Panc1 (cell line): ENCODE results near the gene NDUFAF3. TPM values are rescaled to one million over a fixed set of nuclear protein-coding genes. Genes with fewer than 3 reads are reported as not detected.

Source experiments
- ATAC-seq: fragments of 200-7000 bp; cut with Tn5 transposase; 2 replicates; pipeline ENCODE4 v1.9.1; 2020; ENCODE audit warnings: mild to moderate bottlenecking, moderate library complexity
- BruUV-seq: library from RNA; stranded (reverse); fragments of 400-500 nt; replicated peaks from 2 replicates; lab custom pipeline; 2021; lab: Mats Ljungman, UMichigan
- CTCF ChIA-PET: fragments of 300-600 bp; sonication (Branson Sonifier 250); formaldehyde crosslinking; loops from one replicate; lab custom pipeline; 2022; ENCODE audit warnings: antibody characterized with exemption; lab: Charles Lee
- POLR2A ChIA-PET: fragments of 300-600 bp; sonication (Branson Sonifier 250); formaldehyde crosslinking; loops from one replicate; lab custom pipeline; 2022; ENCODE audit warnings: antibody characterized with exemption; lab: Charles Lee
- DNase-seq: peaks from one replicate; pipeline ENCODE4 v3.0.0-alpha.2; 2010; ENCODE audit warnings: low read depth, low spot score
- H3K27ac ChIP-seq: 2 replicates; pipeline ENCODE4 v1.5.1; 2011; ENCODE audit warnings: mild to moderate bottlenecking, low read length, inconsistent platforms
- H3K27me3 ChIP-seq: fragments of 200-500 bp; sonication (Bioruptor generic); 2 replicates; pipeline ENCODE4 v1.6.0; 2014; ENCODE audit warnings: low read length, inconsistent platforms; ENCODE audit not compliant: control insufficient read depth, insufficient read depth
- H3K36me3 ChIP-seq: fragments of 200-500 bp; sonication (Bioruptor generic); 2 replicates; pipeline ENCODE4 v1.5.1; 2014; ENCODE audit warnings: inconsistent platforms, mild to moderate bottlenecking, low read length, moderate library complexity; ENCODE audit not compliant: control insufficient read depth, insufficient read depth
- H3K4me1 ChIP-seq: 2 replicates; pipeline ENCODE4 v1.5.1; 2011; ENCODE audit warnings: inconsistent platforms, mild to moderate bottlenecking, low read length, moderate library complexity; ENCODE audit not compliant: control insufficient read depth, insufficient read depth
- H3K4me3 ChIP-seq, 2 experiments: 2 replicates each; pipeline ENCODE4 v1.5.1; 2011 to 2012; ENCODE audit warnings: low read depth in 2 of 2, low read length in 2 of 2, mild to moderate bottlenecking in 2 of 2, inconsistent platforms in 1 of 2, moderate library complexity in 1 of 2
- H3K9me3 ChIP-seq: fragments of 200-500 bp; sonication (Bioruptor generic); 2 replicates; pipeline ENCODE4 v1.5.1; 2014; ENCODE audit warnings: low read depth, mild to moderate bottlenecking, inconsistent platforms, low read length, moderate library complexity; ENCODE audit not compliant: control insufficient read depth, insufficient read depth
- POLR2AphosphoS5 ChIP-seq: IDR thresholded peaks from 2 replicates; pipeline ENCODE4 v1.6.1; 2012; ENCODE audit warnings: mild to moderate bottlenecking, low read depth, low read length, moderate library complexity
- REST ChIP-seq, 2 experiments: IDR thresholded peaks; 2 replicates each; pipeline ENCODE4 v1.6.1; 2011 to 2012; ENCODE audit warnings: low read depth in 2 of 2, control low read depth in 1 of 2, low read length in 1 of 2, mild to moderate bottlenecking in 1 of 2, moderate library complexity in 1 of 2; ENCODE audit not compliant: insufficient read depth in 1 of 2
- SIN3A ChIP-seq: IDR thresholded peaks from 2 replicates; pipeline ENCODE4 v1.6.1; 2012; ENCODE audit warnings: low read depth, mild to moderate bottlenecking, low read length, moderate library complexity, borderline replicate concordance; ENCODE audit not compliant: insufficient read depth
- TCF7L2 ChIP-seq: IDR thresholded peaks from 2 replicates; pipeline ENCODE4 v1.6.1; 2011; ENCODE audit warnings: mild to moderate bottlenecking, low read depth, low read length, inconsistent platforms
- in situ Hi-C: cut with HindIII; loops from 2 replicates; pipeline ENCODE4 v1.10.0; 2016; ENCODE audit warnings: low sequenced_read_pairs, low pct_unique_long_range_greater_than_20kb
- intact Hi-C: fragments of 100-400 bp; cut with micrococcal nuclease; formaldehyde crosslinking; loops from one replicate; pipeline ENCODE4 v1.10.0; 2022; ENCODE audit not compliant: unreplicated experiment
- total RNA-seq: library from RNA; stranded (reverse); gene quantifications from one replicate; pipeline ENCODE4 v1.2.1, GENCODE V29; 2021; ENCODE audit not compliant: unreplicated experiment
- TF ChIP-seq, protein P1 (sequence below): fragments of 450-650 bp; IDR thresholded peaks from 2 replicates; pipeline ENCODE4 v1.5.1; 2017; ENCODE audit warnings: mild to moderate bottlenecking

NDUFAF3 gene
- total RNA-seq, 1 experiment from 2014 or later: 101 TPM

GRCh38 chr3:48989796-48990635 lies 31.9 kb upstream of the NDUFAF3 start, which contains the start of gene P4HTM:
TSS of gene P4HTM (plus strand) at chr3:48990241. CDS start at chr3:48990257, 16 bp downstream.
- Histone ChIP-seq H3K9me3 (no peaks in the 10 kb centered on the region), H3K4me1 (peaks cover 19% of the 10 kb centered on the region), H3K27me3 (no peaks in the 10 kb centered on the region), H3K4me3 (peak within 1 kb of the TSS; percentile 50 to 68), H3K27ac (peak within 1 kb of the TSS; percentile 84), H3K36me3 (no peaks in the 10 kb centered on the region)
- intact Hi-C loops: no loop called here
- in situ Hi-C loops: no loop called here
- no TSS peak for BruUV-seq
- CTCF ChIA-PET: interaction anchor here (0.6 kb wide), 1 partner anchor 83 kb away, joined by 3 read pairs; no protein-coding TSS in a partner anchor
- TF ChIP-seq, protein P1, sequence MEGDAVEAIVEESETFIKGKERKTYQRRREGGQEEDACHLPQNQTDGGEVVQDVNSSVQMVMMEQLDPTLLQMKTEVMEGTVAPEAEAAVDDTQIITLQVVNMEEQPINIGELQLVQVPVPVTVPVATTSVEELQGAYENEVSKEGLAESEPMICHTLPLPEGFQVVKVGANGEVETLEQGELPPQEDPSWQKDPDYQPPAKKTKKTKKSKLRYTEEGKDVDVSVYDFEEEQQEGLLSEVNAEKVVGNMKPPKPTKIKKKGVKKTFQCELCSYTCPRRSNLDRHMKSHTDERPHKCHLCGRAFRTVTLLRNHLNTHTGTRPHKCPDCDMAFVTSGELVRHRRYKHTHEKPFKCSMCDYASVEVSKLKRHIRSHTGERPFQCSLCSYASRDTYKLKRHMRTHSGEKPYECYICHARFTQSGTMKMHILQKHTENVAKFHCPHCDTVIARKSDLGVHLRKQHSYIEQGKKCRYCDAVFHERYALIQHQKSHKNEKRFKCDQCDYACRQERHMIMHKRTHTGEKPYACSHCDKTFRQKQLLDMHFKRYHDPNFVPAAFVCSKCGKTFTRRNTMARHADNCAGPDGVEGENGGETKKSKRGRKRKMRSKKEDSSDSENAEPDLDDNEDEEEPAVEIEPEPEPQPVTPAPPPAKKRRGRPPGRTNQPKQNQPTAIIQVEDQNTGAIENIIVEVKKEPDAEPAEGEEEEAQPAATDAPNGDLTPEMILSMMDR: no peak; the same call in 1 of the 2 replicates
- TF ChIP-seq POLR2AphosphoS5 (peak; percentile 36; the same call in 1 of the 2 replicates), REST (IDR thresholded peaks at IDR 0.05; ENCODE audit: insufficient read depth in 1 of 2, low read depth in 2 of 2, low read length in 1 of 2) (no peak), SIN3A (no peak)
- POLR2A ChIA-PET: interaction anchor here (0.9 to 1.5 kb wide), 3 partner anchors 17 to 30 kb away, joined by 3 to 6 read pairs (median 3); partner anchors contain the start of gene WDR6
- peak; percentile 83 for ATAC-seq
- DNase-seq: peak; percentile 41

GRCh38 chr3:48990636-48991469 lies 31.1 kb upstream of the NDUFAF3 start:
- TF ChIP-seq TCF7L2 (no peak), REST (IDR thresholded peaks at IDR 0.05; ENCODE audit: insufficient read depth in 1 of 2, low read depth in 2 of 2, low read length in 1 of 2) (no peak), SIN3A (no peak), POLR2AphosphoS5 (no peak)
- TF ChIP-seq, protein P1: no peak
- ATAC-seq (peak; percentile 32), DNase-seq (no peak)
- Histone ChIP-seq H3K27me3 (no peaks in the 10 kb centered on the region), H3K4me3 (peak overlapping the region; percentile 50 to 66), H3K9me3 (no peaks in the 10 kb centered on the region), H3K4me1 (peaks cover 19% of the 10 kb centered on the region), H3K27ac (peak overlapping the region; percentile 84), H3K36me3 (no peaks in the 10 kb centered on the region)
- ChIA-PET CTCF (no interaction called here), POLR2A (interaction anchor here (0.6 kb wide), 1 partner anchor 31 kb away, joined by 6 read pairs; no protein-coding TSS in a partner anchor)
- BruUV-seq: no TSS peak
- in situ Hi-C loops: no loop called here
- intact Hi-C loops: no loop called here
